Neuronal stem cell (in vitro differentiated cells): Measurements from ENCODE around the gene LST1.
A peak's percentile ranks its signal among the peaks of the same experiment; 100 is the strongest.

Source experiments
- DNase-seq: peaks from one replicate; pipeline ENCODE4 v3.0.0-alpha.2; 2013; ENCODE audit warnings: low spot score
- H2AFZ ChIP-seq: one replicate; pipeline ENCODE4 v1.6.1; 2013; ENCODE audit warnings: mild to moderate bottlenecking, low read length, inconsistent platforms
- H2AK5ac ChIP-seq: 2 replicates; pipeline ENCODE4 v1.6.1; 2013; ENCODE audit warnings: low read depth, mild to moderate bottlenecking, inconsistent platforms, low read length, moderate library complexity, mixed read lengths
- H2BK120ac ChIP-seq: 2 replicates; pipeline ENCODE4 v1.6.1; 2013; ENCODE audit warnings: low read depth, mild to moderate bottlenecking, inconsistent platforms, low read length, moderate library complexity, mixed read lengths
- H2BK12ac ChIP-seq: one replicate; pipeline ENCODE4 v1.6.1; 2013; ENCODE audit warnings: low read length, inconsistent platforms
- H2BK15ac ChIP-seq: 2 replicates; pipeline ENCODE4 v1.6.1; 2013; ENCODE audit warnings: mild to moderate bottlenecking, low read length, inconsistent platforms, mixed read lengths
- H2BK5ac ChIP-seq: one replicate; pipeline ENCODE4 v1.6.1; 2013; ENCODE audit warnings: inconsistent platforms, mild to moderate bottlenecking, low read length, moderate library complexity
- H3K14ac ChIP-seq: one replicate; pipeline ENCODE4 v1.6.1; 2013; ENCODE audit warnings: low read length, inconsistent platforms
- H3K18ac ChIP-seq: 2 replicates; pipeline ENCODE4 v1.6.1; 2013; ENCODE audit warnings: low read length, inconsistent platforms
- H3K23ac ChIP-seq: 2 replicates; pipeline ENCODE4 v1.6.1; 2013; ENCODE audit warnings: low read depth, mild to moderate bottlenecking, mixed read lengths, low read length, inconsistent platforms; ENCODE audit not compliant: poor library complexity
- H3K27ac ChIP-seq: replicated peaks from 3 replicates; pipeline ENCODE4 v1.5.1; 2013; ENCODE audit warnings: low read length, inconsistent platforms
- H3K27me3 ChIP-seq, 3 experiments: 2 replicates each; pipeline ENCODE4 v1.6.1; 2013; ENCODE audit warnings: low read length in 3 of 3, mild to moderate bottlenecking in 2 of 3, inconsistent platforms in 1 of 3, low read depth in 1 of 3, mixed read lengths in 1 of 3, moderate library complexity in 1 of 3; ENCODE audit not compliant: control insufficient read depth in 3 of 3, insufficient read depth in 3 of 3
- H3K36me3 ChIP-seq, 2 donors: replicated peaks in 1 of 2; 2 replicates each; pipeline ENCODE4 v1.6.1; 2013; ENCODE audit warnings: low read length in 2 of 2; ENCODE audit not compliant: control insufficient read depth in 2 of 2, insufficient read depth in 2 of 2
- H3K4ac ChIP-seq: 2 replicates; pipeline ENCODE4 v1.6.1; 2013; ENCODE audit warnings: inconsistent platforms, mild to moderate bottlenecking, low read length, moderate library complexity
- H3K4me1 ChIP-seq, 2 donors: 1 replicate in 1 of 2; 2 replicates in 1 of 2; pipeline ENCODE4 v1.6.1; 2013; ENCODE audit warnings: low read length in 2 of 2, low read depth in 1 of 2; ENCODE audit not compliant: control insufficient read depth in 2 of 2, insufficient read depth in 1 of 2
- H3K4me2 ChIP-seq: one replicate; pipeline ENCODE4 v1.6.1; 2013; ENCODE audit warnings: mild to moderate bottlenecking, low read length, inconsistent platforms; ENCODE audit not compliant: insufficient read depth, poor library complexity, severe bottlenecking
- H3K4me3 ChIP-seq, 2 donors: 2 replicates each; pipeline ENCODE4 v1.5.1; 2013; ENCODE audit warnings: low read length in 2 of 2, mild to moderate bottlenecking in 2 of 2, inconsistent platforms in 1 of 2, moderate library complexity in 1 of 2
- H3K79me1 ChIP-seq: one replicate; pipeline ENCODE4 v1.6.1; 2013; ENCODE audit warnings: low read depth, mild to moderate bottlenecking, inconsistent platforms, low read length, moderate library complexity
- H3K9ac ChIP-seq: one replicate; pipeline ENCODE4 v1.6.1; 2013; ENCODE audit warnings: mild to moderate bottlenecking, low read depth, low read length, inconsistent platforms; ENCODE audit not compliant: poor library complexity
- H3K9me3 ChIP-seq, 2 donors: replicated peaks in 1 of 2; 2 replicates each; pipeline versions ENCODE3 to v1.6.1; 2013; ENCODE audit warnings: low read length in 2 of 2, mild to moderate bottlenecking in 2 of 2, inconsistent platforms in 1 of 2, low read depth in 1 of 2, mixed read lengths in 1 of 2, moderate library complexity in 1 of 2; ENCODE audit not compliant: control insufficient read depth in 2 of 2, insufficient read depth in 1 of 2
- H4K8ac ChIP-seq: one replicate; pipeline ENCODE4 v1.6.1; 2013; ENCODE audit warnings: low read depth, mild to moderate bottlenecking, inconsistent platforms, low read length, moderate library complexity
- H4K91ac ChIP-seq: one replicate; pipeline ENCODE4 v1.6.1; 2013; ENCODE audit warnings: low read length, low read depth, mild to moderate bottlenecking, inconsistent platforms; ENCODE audit not compliant: poor library complexity
- WGBS, 2 donors: extraction: QIAGEN DNeasy Blood & Tissue Kit; methylation state at CpG; one replicate each; pipeline ENCODE4 v1.1.7; 2013; ENCODE audit warnings: missing lambda C conversion rate in 2 of 2, mixed read lengths in 1 of 2; ENCODE audit not compliant: insufficient read length in 2 of 2, insufficient replicate concordance in 1 of 2; ENCODE audit errors: extremely low coverage in 2 of 2; 5-methylcytosine and 5-hydroxymethylcytosine counted together

LST1 gene

GRCh38 chr6:31546339-31546957 is 39.6 kb upstream of the LST1 start, which contains the start of gene ATP6V1G2:
ATP6V1G2 (minus strand) TSS chr6:31546608; CDS start chr6:31546559, 49 bp downstream.
- H3K4me3 ChIP-seq = peak within 1 kb of the TSS; percentile 46 to 71
- H3K9me3 ChIP-seq = peaks cover 0 to 2% of the 10 kb centered on the region in 2 donors
- peak within 1 kb of the TSS; percentile 64 for H3K4me2 ChIP-seq
- peaks cover 6 to 35% of the 10 kb centered on the region in 2 donors for H3K36me3 ChIP-seq
- H3K18ac ChIP-seq = peak within 1 kb of the TSS; percentile 80
- H2AK5ac ChIP-seq = no peak within 1 kb of the TSS
- peak within 1 kb of the TSS; percentile 49 for H3K27ac ChIP-seq
- H2BK12ac ChIP-seq = no peak within 1 kb of the TSS
- peak within 1 kb of the TSS; percentile 82 for H3K9ac ChIP-seq
- H2AFZ ChIP-seq = peak within 1 kb of the TSS; percentile 81
- H3K27me3 ChIP-seq = no peaks in the 10 kb centered on the region
- H2BK120ac ChIP-seq = no peak within 1 kb of the TSS
- H3K4ac ChIP-seq = no peak within 1 kb of the TSS
- H3K79me1 ChIP-seq = peaks cover 5% of the 10 kb centered on the region
- peak within 1 kb of the TSS; percentile 39 for H2BK15ac ChIP-seq
- peak within 1 kb of the TSS; percentile 64 for H3K14ac ChIP-seq
- H3K4me1 ChIP-seq = peaks cover 11 to 15% of the 10 kb centered on the region in 2 donors
- no peak within 1 kb of the TSS for H4K91ac ChIP-seq
- H2BK5ac ChIP-seq = peak within 1 kb of the TSS; percentile 16
- no CpG with 5 or more reads among the region's 11 CpGs for WGBS, 2 donors
- H4K8ac ChIP-seq = no peak within 1 kb of the TSS
- peak; percentile 91 for DNase-seq
- H3K23ac ChIP-seq = no peak within 1 kb of the TSS

- Histone ChIP-seq H3K27me3 (no peaks in the 10 kb centered on the region), H2BK12ac (peak within 1 kb of the TSS; percentile 82), H2AK5ac (peak within 1 kb of the TSS; percentile 99), H2BK15ac (peak within 1 kb of the TSS; percentile 30), H3K9me3 (peaks cover 0 to 2% of the 10 kb centered on the region in 2 donors), H3K9ac (peak within 1 kb of the TSS; percentile 89), H2AFZ (peak within 1 kb of the TSS; percentile 81), H3K4me2 (peak within 1 kb of the TSS; percentile 64), H4K91ac (no peak within 1 kb of the TSS), H2BK5ac (no peak within 1 kb of the TSS), H4K8ac (peak within 1 kb of the TSS; percentile 92), H3K23ac (peak within 1 kb of the TSS; percentile 96), H3K36me3 (peaks cover 6 to 40% of the 10 kb centered on the region in 2 donors), H3K14ac (peak within 1 kb of the TSS; percentile 25), H3K27ac (peak within 1 kb of the TSS; percentile 49), H3K4ac (peak within 1 kb of the TSS; percentile 98), H3K18ac (peak within 1 kb of the TSS; percentile 74), H3K4me1 (peaks cover 11 to 15% of the 10 kb centered on the region in 2 donors), H3K79me1 (peaks cover 5% of the 10 kb centered on the region), H3K4me3 (peak within 1 kb of the TSS; percentile 46 to 71), H2BK120ac (peak within 1 kb of the TSS; percentile 57)
- no CpG with 5 or more reads among the region's 25 CpGs for WGBS, 2 donors
- DNase-seq = peak; percentile 91
Measured at GRCh38 chr6:31546958-31547726, 38.9 kb upstream of the LST1 start, which contains the start of gene NFKBIL1. NFKBIL1 (plus strand) TSS chr6:31547608; CDS start chr6:31547695, 87 bp downstream.

DNA sequence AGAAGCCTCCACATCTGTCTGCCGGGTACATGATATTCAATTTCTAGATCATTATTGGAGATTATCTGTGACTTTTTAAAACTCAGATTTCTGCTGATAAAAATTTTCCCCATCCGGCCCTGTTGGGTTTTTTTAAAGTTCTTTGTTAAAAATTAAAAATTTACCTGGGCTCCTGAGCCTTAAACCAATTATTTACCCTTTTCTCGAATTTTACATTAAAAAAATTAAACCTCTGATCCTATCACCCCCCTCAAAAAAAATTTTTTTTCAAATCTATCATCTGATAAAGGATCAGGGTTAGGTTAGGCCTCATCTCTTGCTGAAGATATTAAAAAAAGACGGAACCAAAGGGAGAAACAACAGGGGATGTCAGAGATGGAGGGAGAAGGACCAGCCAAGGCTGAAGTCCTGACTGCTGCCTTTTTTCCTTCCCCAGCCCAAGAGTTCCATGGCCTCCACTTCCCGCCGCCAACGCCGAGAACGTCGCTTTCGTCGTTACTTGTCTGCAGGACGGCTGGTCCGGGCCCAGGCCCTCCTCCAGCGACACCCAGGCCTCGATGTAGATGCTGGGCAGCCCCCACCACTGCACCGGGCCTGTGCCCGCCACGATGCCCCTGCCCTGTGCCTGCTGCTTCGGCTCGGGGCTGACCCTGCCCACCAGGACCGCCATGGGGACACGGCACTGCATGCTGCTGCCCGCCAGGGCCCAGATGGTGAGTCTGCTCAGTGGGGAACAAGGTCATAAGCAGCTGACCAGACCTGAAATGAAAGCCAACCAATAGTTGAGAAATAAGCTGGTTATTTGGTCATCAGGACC is 38.1 kb upstream of the LST1 start:
- Histone ChIP-seq H2BK12ac (peak overlapping the region; percentile 82), H3K4me1 (peaks cover 11% of the 10 kb centered on the region in 2 donors), H3K23ac (peak overlapping the region; percentile 96), H2BK5ac (no peak overlapping the region), H3K9ac (peak overlapping the region; percentile 89), H3K18ac (peak overlapping the region; percentile 74), H3K27ac (no peak overlapping the region), H3K4me2 (peak overlapping the region; percentile 20), H3K4ac (peak overlapping the region; percentile 98), H3K79me1 (peaks cover 5% of the 10 kb centered on the region), H3K27me3 (no peaks in the 10 kb centered on the region), H4K8ac (peak overlapping the region; percentile 92), H3K4me3 (peak overlapping the region in 1 of 2 donors; percentile 46), H3K14ac (peak overlapping the region; percentile 25), H3K9me3 (peaks cover 0 to 2% of the 10 kb centered on the region in 2 donors), H2BK15ac (peak overlapping the region; percentile 30), H2AK5ac (peak overlapping the region; percentile 99), H4K91ac (no peak overlapping the region), H2BK120ac (peak overlapping the region; percentile 57), H2AFZ (peak overlapping the region; percentile 73), H3K36me3 (peaks cover 6 to 44% of the 10 kb centered on the region in 2 donors)
- DNase-seq = no peak
- 100% methylated on average over 1 of the region's 24 CpGs; no CpG with 5 or more reads in 1 of the 2 donors for WGBS, 2 donors
